SU-DHL-6 (cell line): ENCODE results near the gene MYH11.

Source experiments
- CTCF ChIP-seq: fragments of 200-600 bp; sonication (generic); IDR thresholded peaks from one replicate; pipeline ENCODE4 v1.5.1; 2017; ENCODE audit warnings: antibody characterized with exemption, mild to moderate bottlenecking, low read length, moderate library complexity; ENCODE audit not compliant: insufficient read depth, poor library complexity, severe bottlenecking
- EZH2phosphoT487 ChIP-seq: fragments of 200-600 bp; sonication (generic), shearing (Covaris generic); conservative IDR thresholded peaks from 2 replicates; pipeline ENCODE4 v1.6.1; 2018; ENCODE audit warnings: mild to moderate bottlenecking, antibody characterized with exemption, low read length, moderate library complexity, mixed read lengths

- TF ChIP-seq CTCF, result no peak
- TF ChIP-seq EZH2phosphoT487, result no peak
These were observed 61.2 kb downstream of the MYH11 start for GRCh38 chr16:15795615-15796014.
